Heart left ventricle (tissue), 13 donors: ENCODE data around the gene SERF2.

Experiments
- CTCF ChIP-seq, 12 donors: fragments of 200-600 bp; sonication (generic) in 4 of 12; IDR thresholded peaks; one replicate each; pipeline versions ENCODE4 v1.5.0 to v1.8.0; 2018 to 2022; ENCODE audit warnings: antibody characterized with exemption in 12 of 12, mild to moderate bottlenecking in 5 of 12
- POLR2A ChIP-seq, 2 donors: fragments of 450-650 bp; IDR thresholded peaks; one replicate each; pipeline ENCODE4 v1.6.1; 2017; ENCODE audit warnings: antibody characterized with exemption in 2 of 2, mild to moderate bottlenecking in 2 of 2, moderate library complexity in 2 of 2
- donor health status: ischemic (EF 13 %, LVEDD 7.1; RV severe dilation, severe dysfunction).
- donor health status: DM: no; HTN: yes; CAD: no.
- donor health status: DM: no; HTN: no; CAD: no.
- donor health status: ischemic (EF 25% LVEDD 6.9; RV normal size, moderate dysfunction).
- donor health status: ischemic (EF 25% LVEDD 5.7; RV mildly dilated, moderate dysfunction).
- donor health status: ischemic (EF 35%, LVEDD 5.7; RV mildly dilated, moderate dysfunction).
- donor health status: nonischemic (EF 11% LVEDD 7.7; RV severe dilation, severe dysfunction).
- donor health status: DM: yes; HTN: yes; CAD: no.
- donor health status: PGD.
- donor health status: ischemic (EF 29% LVEDD 5.4; RV normal size, mild dysfunction).
- donor health status: nonischemic (EF 23%, LVEDD 6.1; RV moderate dilation, normal function).

- TF ChIP-seq CTCF (IDR thresholded peaks at IDR 0.05) (no peak), POLR2A (IDR thresholded peaks at IDR 0.05) (no peak)
Observed at GRCh38 chr15:43771816-43772215, 20.3 kb upstream of the SERF2 start.
